MM.1S (cell line): Measurements from ENCODE around the gene AKR1A1.
"Not testable (repeated sequence)": the region's sequence is repeated elsewhere in the genome, so short reads cannot be mapped to it uniquely, and the experiment has no call there.

Experiments used
- EZH2 ChIP-seq: fragments of 300-600 bp; sonication (generic); optimal IDR thresholded peaks from 2 replicates; pipeline ENCODE3; 2017; ENCODE audit warnings: low read depth, mild to moderate bottlenecking, antibody characterized with exemption, low read length, mixed read lengths
- TF ChIP-seq, protein P1 (sequence below): fragments of 300-600 bp; sonication (generic); IDR thresholded peaks from 2 replicates; pipeline ENCODE4 v1.5.1; 2016; ENCODE audit warnings: antibody characterized with exemption, low read length, mixed read lengths

DNA sequence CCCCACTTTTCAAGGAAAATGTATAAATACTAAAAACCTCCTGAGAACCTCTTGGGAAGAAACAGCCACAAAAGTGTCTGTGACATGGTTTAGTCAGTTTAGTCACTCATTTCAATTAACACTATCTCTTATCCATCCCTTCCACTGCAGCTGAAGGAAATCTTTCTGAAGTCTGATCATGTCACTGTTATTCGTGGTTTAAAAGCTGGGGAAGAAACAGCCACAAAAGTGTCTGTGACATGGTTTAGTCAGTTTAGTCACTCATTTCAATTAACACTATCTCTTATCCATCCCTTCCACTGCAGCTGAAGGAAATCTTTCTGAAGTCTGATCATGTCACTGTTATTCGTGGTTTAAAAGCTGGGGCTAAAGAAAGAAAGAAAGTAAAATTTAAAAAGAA, 27.1 kb upstream of the AKR1A1 start:
- TF ChIP-seq, protein P1, sequence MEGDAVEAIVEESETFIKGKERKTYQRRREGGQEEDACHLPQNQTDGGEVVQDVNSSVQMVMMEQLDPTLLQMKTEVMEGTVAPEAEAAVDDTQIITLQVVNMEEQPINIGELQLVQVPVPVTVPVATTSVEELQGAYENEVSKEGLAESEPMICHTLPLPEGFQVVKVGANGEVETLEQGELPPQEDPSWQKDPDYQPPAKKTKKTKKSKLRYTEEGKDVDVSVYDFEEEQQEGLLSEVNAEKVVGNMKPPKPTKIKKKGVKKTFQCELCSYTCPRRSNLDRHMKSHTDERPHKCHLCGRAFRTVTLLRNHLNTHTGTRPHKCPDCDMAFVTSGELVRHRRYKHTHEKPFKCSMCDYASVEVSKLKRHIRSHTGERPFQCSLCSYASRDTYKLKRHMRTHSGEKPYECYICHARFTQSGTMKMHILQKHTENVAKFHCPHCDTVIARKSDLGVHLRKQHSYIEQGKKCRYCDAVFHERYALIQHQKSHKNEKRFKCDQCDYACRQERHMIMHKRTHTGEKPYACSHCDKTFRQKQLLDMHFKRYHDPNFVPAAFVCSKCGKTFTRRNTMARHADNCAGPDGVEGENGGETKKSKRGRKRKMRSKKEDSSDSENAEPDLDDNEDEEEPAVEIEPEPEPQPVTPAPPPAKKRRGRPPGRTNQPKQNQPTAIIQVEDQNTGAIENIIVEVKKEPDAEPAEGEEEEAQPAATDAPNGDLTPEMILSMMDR = not testable (repeated sequence)
- TF ChIP-seq EZH2 = not testable (repeated sequence)
